K562 (cell line): Measurements from ENCODE around the gene PPP1R9A. TPM values are rescaled to one million over a fixed set of nuclear protein-coding genes. Genes with fewer than 3 reads are reported as not detected.

Experiments used
- ATAC-seq: fragments of 200-7000 bp; cut with Tn5 transposase; 3 replicates; pipeline ENCODE4 v1.9.1; 2020; ENCODE audit warnings: moderate library complexity
- BruUV-seq: library from RNA; stranded (reverse); fragments of 400-500 nt; replicated peaks from 2 replicates; lab custom pipeline; 2021; lab: Mats Ljungman, UMichigan
- CTCF ChIA-PET: fragments of 300-600 bp; formaldehyde crosslinking; extraction: SDS; loops from one replicate; lab custom pipeline; 2021; ENCODE audit warnings: low intra/inter-chr PET ratio; lab: Yijun Ruan, JAX
- POLR2A ChIA-PET: fragments of 300-600, 350-650 bp; sonication (Branson Sonifier 250); formaldehyde crosslinking; extraction: SDS; loops from one replicate; lab custom pipeline; 2021; ENCODE audit warnings: antibody characterized with exemption, inconsistent platforms; lab: Yijun Ruan, JAX
- DNase-seq, 4 experiments: peaks; one replicate each; pipeline versions ENCODE4 v3.0.0 to v3.0.0-alpha.2; 2011 to 2018; ENCODE audit warnings: low spot score in 3 of 4, mixed read lengths in 3 of 4; ENCODE audit errors: extremely low read depth in 1 of 4
- FAIRE-seq: peaks from 2 replicates; lab custom pipeline; 2011; peaks lifted over from hg19 to GRCh38; lab: Jason Lieb, UNC
- H2AFZ ChIP-seq: 2 replicates; pipeline ENCODE4 v1.6.0; 2011; ENCODE audit warnings: low read depth, low read length, control low read depth, inconsistent platforms
- H3K27ac ChIP-seq: fragments of 200-600 bp; 3 replicates; pipeline ENCODE4 v1.8.0; 2011; ENCODE audit warnings: low read depth, mild to moderate bottlenecking, control low read depth, inconsistent platforms, low read length, moderate library complexity, mixed read lengths; ENCODE audit errors: extremely low read depth
- H3K27me3 ChIP-seq, 2 experiments: fragments of 300-600 bp in 1 of 2; 2 replicates in 1 of 2; 3 replicates in 1 of 2; pipeline versions ENCODE4 v1.6.0 to v1.8.0; 2011; ENCODE audit warnings: inconsistent platforms in 2 of 2, low read length in 2 of 2, mild to moderate bottlenecking in 1 of 2, mixed read lengths in 1 of 2, moderate library complexity in 1 of 2; ENCODE audit not compliant: control insufficient read depth in 2 of 2, insufficient read depth in 2 of 2
- H3K36me3 ChIP-seq: fragments of 300-600 bp; 3 replicates; pipeline ENCODE4 v1.8.0; 2011; ENCODE audit warnings: mild to moderate bottlenecking, low read length, inconsistent platforms; ENCODE audit not compliant: control insufficient read depth, insufficient read depth
- H3K4me1 ChIP-seq, 2 experiments: fragments of 200-600 bp in 1 of 2; replicated peaks in 1 of 2; 2 replicates in 1 of 2; 3 replicates in 1 of 2; pipeline versions ENCODE4 v1.5.1 to v1.8.0; 2011; ENCODE audit warnings: inconsistent platforms in 2 of 2, low read length in 2 of 2, mild to moderate bottlenecking in 1 of 2, mixed read lengths in 1 of 2, moderate library complexity in 1 of 2; ENCODE audit not compliant: control insufficient read depth in 2 of 2, insufficient read depth in 2 of 2
- H3K4me2 ChIP-seq: 2 replicates; pipeline ENCODE4 v1.6.1; 2011; ENCODE audit warnings: low read length, control low read depth, inconsistent platforms, mixed read lengths; ENCODE audit not compliant: insufficient read depth
- H3K4me3 ChIP-seq: fragments of 200-600 bp; sonication (generic), shearing (Covaris generic); 2 replicates; pipeline ENCODE4 v1.5.1; 2016; ENCODE audit warnings: control low read depth, inconsistent platforms
- H3K79me2 ChIP-seq: fragments of 200-600 bp; 3 replicates; pipeline ENCODE4 v1.8.0; 2011; ENCODE audit warnings: low read length, inconsistent platforms; ENCODE audit not compliant: control insufficient read depth, insufficient read depth
- H3K9ac ChIP-seq, 2 experiments: 2 replicates each; pipeline versions ENCODE4 v1.6.0 to v1.6.1; 2011; ENCODE audit warnings: low read depth in 2 of 2, low read length in 2 of 2, control low read depth in 1 of 2, inconsistent platforms in 1 of 2, mild to moderate bottlenecking in 1 of 2, mixed read lengths in 1 of 2; ENCODE audit not compliant: insufficient read depth in 1 of 2
- H3K9me1 ChIP-seq: one replicate; pipeline ENCODE4 v1.6.0; 2011; ENCODE audit warnings: inconsistent platforms, mild to moderate bottlenecking, low read length, moderate library complexity; ENCODE audit not compliant: control insufficient read depth, insufficient read depth
- H3K9me3 ChIP-seq: replicated peaks from 2 replicates; pipeline ENCODE4 v1.5.1; 2011; ENCODE audit warnings: low read depth, low read length, inconsistent platforms; ENCODE audit not compliant: control insufficient read depth, insufficient read depth
- H4K20me1 ChIP-seq: replicated peaks from 2 replicates; pipeline ENCODE4 v1.6.1; 2011; ENCODE audit warnings: low read length, inconsistent platforms, mixed read lengths; ENCODE audit not compliant: control insufficient read depth, insufficient read depth
- CBX3 ChIP-seq, 2 experiments: IDR thresholded peaks; 1 replicate in 1 of 2; 2 replicates in 1 of 2; pipeline ENCODE4 v1.6.1; 2012; ENCODE audit warnings: inconsistent platforms in 2 of 2, low read length in 2 of 2, borderline replicate concordance in 1 of 2, control low read depth in 1 of 2
- CHD7 ChIP-seq: fragments of 200-600 bp; sonication (generic); IDR thresholded peaks from one replicate; pipeline ENCODE4 v1.6.1; 2012; ENCODE audit warnings: mild to moderate bottlenecking, low read depth, low read length, inconsistent platforms
- E2F3 ChIP-seq: fragments of 250-450 bp; sonication (Bioruptor Pico); IDR thresholded peaks from 2 replicates; pipeline ENCODE4 v1.4.0; 2020; ENCODE audit warnings: mild to moderate bottlenecking
- HEY1 ChIP-seq: fragments of 250-450 bp; sonication (Bioruptor Pico); IDR thresholded peaks from 2 replicates; pipeline ENCODE4 v1.5.0; 2020; ENCODE audit warnings: mild to moderate bottlenecking, moderate library complexity, borderline replicate concordance
- NFE2 ChIP-seq: IDR thresholded peaks from 2 replicates; pipeline ENCODE4 v1.6.1; 2014; ENCODE audit warnings: antibody characterized with exemption, low read depth
- PTTG1 ChIP-seq: fragments of 450-650 bp; IDR thresholded peaks from 2 replicates; pipeline ENCODE4 v1.6.1; 2016; ENCODE audit warnings: low read depth, mild to moderate bottlenecking, missing genetic modification characterization, missing compliant biosample characterization
- RCOR1 ChIP-seq, 2 experiments: IDR thresholded peaks; 2 replicates each; pipeline ENCODE4 v1.6.1; 2012; ENCODE audit warnings: low read depth in 2 of 2, low read length in 2 of 2, borderline replicate concordance in 1 of 2, improper control_type of control experiment in 1 of 2
- SRF ChIP-seq, 2 experiments: fragments of 250-450, 450-650 bp in 1 of 2; sonication (Bioruptor Pico) in 1 of 2; sonication (generic) in 1 of 2; formaldehyde crosslinking; IDR thresholded peaks; 2 replicates each; pipeline versions ENCODE4 v1.5.0 to v1.5.1; 2020 to 2022; ENCODE audit warnings: mild to moderate bottlenecking in 1 of 2, missing genetic modification reagents in 1 of 2
- in situ Hi-C: fragments of 300-500 bp; cut with MboI; formaldehyde crosslinking; loops from 4 replicates; pipeline ENCODE4 v1.15.0; 2018; ENCODE audit warnings: inconsistent platforms, mixed read lengths
- intact Hi-C: fragments of 100-400 bp; cut with micrococcal nuclease; formaldehyde crosslinking; loops from 2 replicates; pipeline ENCODE4 v1.14.2; 2022
- polyA plus RNA-seq, 8 experiments: library from polyadenylated mRNA; depleted of rRNA in 4 of 8; stranded (reverse) in 5 of 8; unstranded in 3 of 8; fragments of >200 nt; fragmentation: Nextera tagmentation in 2 of 8; fragmentation: Illumina TruSeq in 1 of 8; extraction: Ambion mirVana in 2 of 8; extraction: Trizol in 1 of 8; gene quantifications; 2 replicates each; pipeline versions ENCODE4 v1.2.1 to v1.2.3, GENCODE V29; 2011 to 2014; ENCODE audit warnings: inconsistent platforms in 1 of 8, missing spikeins in 1 of 8
- total RNA-seq, 7 experiments: library from RNA; depleted of rRNA in 6 of 7; stranded (reverse); fragments of >200 nt in 6 of 7; fragmentation: Illumina TruSeq in 2 of 7; extraction: Trizol in 2 of 7; gene quantifications; 2 replicates each; pipeline versions ENCODE4 v1.2.1 to v1.2.3, GENCODE V29; 2011 to 2021; ENCODE audit warnings: low replicate concordance in 1 of 7
- TF ChIP-seq, protein P1 (sequence below): sonication (generic); formaldehyde crosslinking; IDR thresholded peaks from 2 replicates; pipeline ENCODE4 v1.8.1; 2023; ENCODE audit warnings: mild to moderate bottlenecking, missing genetic modification reagents

PPP1R9A gene
- total and polyA plus RNA-seq, 9 of the 15 experiments (the other 6 are each of a cell fraction or from before 2014, with no cell fraction given) = 0.24 TPM; not detected in 8

- TF ChIP-seq RCOR1 (IDR thresholded peaks at IDR 0.05; ENCODE audit: borderline replicate concordance in 1 of 2, low read depth in 2 of 2, low read length in 2 of 2) (no peak), SRF (CRISPR knock-in tag; IDR thresholded peaks at IDR 0.05) (no peak), CBX3 (IDR thresholded peaks at IDR 0.05; ENCODE audit: borderline replicate concordance in 1 of 2, low read length in 2 of 2) (no peak), CHD7 (no peak), HEY1 (CRISPR knock-in tag) (no peak), E2F3 (no peak), NFE2 (no peak), PTTG1 (tag) (no peak)
- TF ChIP-seq, protein P1, sequence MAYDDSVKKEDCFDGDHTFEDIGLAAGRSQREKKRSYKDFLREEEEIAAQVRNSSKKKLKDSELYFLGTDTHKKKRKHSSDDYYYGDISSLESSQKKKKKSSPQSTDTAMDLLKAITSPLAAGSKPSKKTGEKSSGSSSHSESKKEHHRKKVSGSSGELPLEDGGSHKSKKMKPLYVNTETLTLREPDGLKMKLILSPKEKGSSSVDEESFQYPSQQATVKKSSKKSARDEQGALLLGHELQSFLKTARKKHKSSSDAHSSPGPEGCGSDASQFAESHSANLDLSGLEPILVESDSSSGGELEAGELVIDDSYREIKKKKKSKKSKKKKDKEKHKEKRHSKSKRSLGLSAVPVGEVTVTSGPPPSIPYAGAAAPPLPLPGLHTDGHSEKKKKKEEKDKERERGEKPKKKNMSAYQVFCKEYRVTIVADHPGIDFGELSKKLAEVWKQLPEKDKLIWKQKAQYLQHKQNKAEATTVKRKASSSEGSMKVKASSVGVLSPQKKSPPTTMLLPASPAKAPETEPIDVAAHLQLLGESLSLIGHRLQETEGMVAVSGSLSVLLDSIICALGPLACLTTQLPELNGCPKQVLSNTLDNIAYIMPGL (CRISPR knock-in tag) = no peak
- intact Hi-C loops (no loop called here), in situ Hi-C loops (no loop called here)
- Histone ChIP-seq H3K9ac (no peak overlapping the region), H3K27me3 (no peaks in the 10 kb centered on the region), H2AFZ (no peak overlapping the region), H3K4me2 (no peak overlapping the region), H4K20me1 (no peaks in the 10 kb centered on the region), H3K79me2 (no peaks in the 10 kb centered on the region), H3K9me1 (no peaks in the 10 kb centered on the region), H3K36me3 (no peaks in the 10 kb centered on the region), H3K4me3 (no peak overlapping the region), H3K9me3 (no peaks in the 10 kb centered on the region), H3K27ac (no peak overlapping the region), H3K4me1 (no peaks in the 10 kb centered on the region)
- no peak for ATAC-seq
- no TSS peak for BruUV-seq
- ChIA-PET POLR2A (no interaction called here), CTCF (no interaction called here)
- DNase-seq = no peak
- FAIRE-seq = no peak
These were observed 149.5 kb downstream of the PPP1R9A start for GRCh38 chr7:95056901-95057300.
